ENCODE measurements around the gene BAAT.

DNA sequence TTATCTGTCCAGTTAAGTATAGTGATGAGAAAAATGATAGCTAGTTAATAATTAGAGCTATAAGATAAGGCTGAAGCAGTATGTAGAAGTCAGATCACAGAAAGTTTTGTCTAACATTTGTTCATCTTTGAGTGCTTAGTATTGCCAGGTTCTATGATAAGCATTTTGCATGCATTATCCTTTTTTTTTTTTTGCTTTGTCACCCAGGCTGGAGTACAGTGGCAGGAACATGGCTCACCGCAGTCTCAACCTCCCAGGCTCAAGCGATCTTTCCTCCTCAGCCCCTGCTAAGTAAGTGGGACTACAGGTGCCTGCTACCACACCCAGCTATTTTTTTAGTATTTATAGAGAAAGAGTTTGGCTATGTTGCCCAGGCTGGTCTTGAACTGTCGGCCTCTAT, 17.5 kb downstream of the BAAT start:
- no peak for TF ChIP-seq GATA2 (IDR thresholded peaks at IDR 0.05; ENCODE audit: low read depth, low read length)
- no peak for TF ChIP-seq GATA3 (IDR thresholded peaks at IDR 0.05; ENCODE audit: low read depth, low read length)
